Left renal pelvis (tissue), 4 donors: Measurements from ENCODE around the gene PPAN. TPM values are rescaled to one million over a fixed set of nuclear protein-coding genes. Genes with fewer than 3 reads are reported as not detected.

Experiments
- DNase-seq, 4 donors: peaks; one replicate each; pipeline ENCODE4 v3.0.0-alpha.2; 2013; ENCODE audit warnings: low read depth in 4 of 4, low spot score in 3 of 4
- polyA plus RNA-seq, 4 donors: library from polyadenylated mRNA; unstranded; fragments of 120-200 nt; gene quantifications; one replicate each; pipeline ENCODE4 v1.2.1, GENCODE V29; 2013; ENCODE audit not compliant: insufficient read length in 4 of 4

PPAN gene
- polyA plus RNA-seq, result 10 to 100 TPM; 20.6 to 39.8 (median 25.9) TPM

GRCh38 chr19:10106100-10106936, at the start of gene PPAN:
PPAN (plus strand) TSS chr19:10106362; CDS start chr19:10106395, 33 bp downstream.
- peak; percentile 92 to 97 (median 96) for DNase-seq

GRCh38 chr19:10061717-10062310, 44.3 kb upstream of the PPAN start:
- DNase-seq, result no peak

GRCh38 chr19:10068205-10068604, 38.0 kb upstream of the PPAN start:
- DNase-seq, result no peak

GRCh38 chr19:10069046-10069445, 37.1 kb upstream of the PPAN start:
- DNase-seq, result no peak

GRCh38 chr19:10070730-10071446, 35.3 kb upstream of the PPAN start:
- DNase-seq, result no peak

- no peak for DNase-seq
Measured at GRCh38 chr19:10074153-10074552, 32.0 kb upstream of the PPAN start.

GRCh38 chr19:10076535-10076934, 29.6 kb upstream of the PPAN start:
- DNase-seq, result no peak

- DNase-seq, result no peak
Measured at GRCh38 chr19:10078329-10078728, 27.8 kb upstream of the PPAN start.

GRCh38 chr19:10079031-10079453, 27.1 kb upstream of the PPAN start:
- DNase-seq, result no peak

- no peak for DNase-seq
Measured at GRCh38 chr19:10083911-10084310, 22.3 kb upstream of the PPAN start.

GRCh38 chr19:10084803-10085202, 21.4 kb upstream of the PPAN start:
- DNase-seq, result no peak

- DNase-seq, result peak in 2 of 4 donors; percentile 54 to 58
Measured at GRCh38 chr19:10085641-10086590, 20.2 kb upstream of the PPAN start, which contains the start of gene SHFL. SHFL (plus strand) TSS chr19:10086317; CDS start chr19:10086428, 111 bp downstream.

- no peak for DNase-seq
Measured at GRCh38 chr19:10086591-10087192, 19.5 kb upstream of the PPAN start.

- DNase-seq, result no peak
Measured at GRCh38 chr19:10087296-10088061, 18.7 kb upstream of the PPAN start.

GRCh38 chr19:10088949-10089554, 17.1 kb upstream of the PPAN start:
- DNase-seq, result no peak

GRCh38 chr19:10089801-10090375, 16.3 kb upstream of the PPAN start:
- no peak for DNase-seq

GRCh38 chr19:10091370-10091687, 14.8 kb upstream of the PPAN start:
- DNase-seq, result no peak

- no peak for DNase-seq
Measured at GRCh38 chr19:10091895-10092641, 14.1 kb upstream of the PPAN start.
